Measurements from ENCODE around the gene ZBTB8A.
"Not testable (repeated sequence)": the region's sequence is repeated elsewhere in the genome, so short reads cannot be mapped to it uniquely, and the experiment has no call there.

- TF ChIP-seq CHD2 (IDR thresholded peaks at IDR 0.05; ENCODE audit: low read length, partially characterized antibody); ZBTB33 (IDR thresholded peaks at IDR 0.05; ENCODE audit: borderline replicate concordance, low read depth); CTCF (IDR thresholded peaks at IDR 0.05); REST (IDR thresholded peaks at IDR 0.05; ENCODE audit: low read depth, low read length); RFX5 (IDR thresholded peaks at IDR 0.05; ENCODE audit: low read length); TAF1 (IDR thresholded peaks at IDR 0.05; ENCODE audit: borderline replicate concordance, low read depth, low read length); MAX (IDR thresholded peaks at IDR 0.05; ENCODE audit: low read depth); SMC3 (IDR thresholded peaks at IDR 0.05; ENCODE audit: low read depth, low read length); EP300 (IDR thresholded peaks at IDR 0.05; ENCODE audit: borderline replicate concordance in 1 of 2, low read depth in 1 of 2, low read length in 1 of 2); FOXJ3 (CRISPR knock-in tag; IDR thresholded peaks at IDR 0.05): not testable (repeated sequence)
Observed at GRCh38 chr1:32557035-32557434, 17.8 kb downstream of the ZBTB8A start.

Measured in SK-N-SH (cell line).